AG04449 (cell line): Measurements from ENCODE around the gene MSANTD3.

Experiments used
- CTCF ChIA-PET: fragments of 350-600 bp; formaldehyde crosslinking; extraction: SDS; loops from one replicate; lab custom pipeline; 2021; ENCODE audit warnings: antibody characterized with exemption; lab: Yijun Ruan, JAX
- POLR2A ChIA-PET: fragments of 400-600, 350-600 bp; formaldehyde crosslinking; extraction: SDS; loops from one replicate; lab custom pipeline; 2020; ENCODE audit warnings: antibody characterized with exemption, inconsistent platforms; lab: Yijun Ruan, JAX
- DNase-seq: peaks from one replicate; pipeline ENCODE4 v3.0.0-alpha.2; 2010; ENCODE audit warnings: low read depth, low spot score
- H3K4me3 ChIP-seq: 2 replicates; pipeline ENCODE4 v1.5.1; 2011; ENCODE audit warnings: low read depth, mild to moderate bottlenecking, control low read depth, low read length
- TF ChIP-seq, protein P1 (sequence below): IDR thresholded peaks from one replicate; pipeline ENCODE4 v1.5.1; 2011; ENCODE audit warnings: mild to moderate bottlenecking, moderate library complexity, low read length, control low read depth, inconsistent platforms; ENCODE audit not compliant: insufficient read depth; ENCODE audit errors: missing control alignments

The MSANTD3 gene

DNA sequence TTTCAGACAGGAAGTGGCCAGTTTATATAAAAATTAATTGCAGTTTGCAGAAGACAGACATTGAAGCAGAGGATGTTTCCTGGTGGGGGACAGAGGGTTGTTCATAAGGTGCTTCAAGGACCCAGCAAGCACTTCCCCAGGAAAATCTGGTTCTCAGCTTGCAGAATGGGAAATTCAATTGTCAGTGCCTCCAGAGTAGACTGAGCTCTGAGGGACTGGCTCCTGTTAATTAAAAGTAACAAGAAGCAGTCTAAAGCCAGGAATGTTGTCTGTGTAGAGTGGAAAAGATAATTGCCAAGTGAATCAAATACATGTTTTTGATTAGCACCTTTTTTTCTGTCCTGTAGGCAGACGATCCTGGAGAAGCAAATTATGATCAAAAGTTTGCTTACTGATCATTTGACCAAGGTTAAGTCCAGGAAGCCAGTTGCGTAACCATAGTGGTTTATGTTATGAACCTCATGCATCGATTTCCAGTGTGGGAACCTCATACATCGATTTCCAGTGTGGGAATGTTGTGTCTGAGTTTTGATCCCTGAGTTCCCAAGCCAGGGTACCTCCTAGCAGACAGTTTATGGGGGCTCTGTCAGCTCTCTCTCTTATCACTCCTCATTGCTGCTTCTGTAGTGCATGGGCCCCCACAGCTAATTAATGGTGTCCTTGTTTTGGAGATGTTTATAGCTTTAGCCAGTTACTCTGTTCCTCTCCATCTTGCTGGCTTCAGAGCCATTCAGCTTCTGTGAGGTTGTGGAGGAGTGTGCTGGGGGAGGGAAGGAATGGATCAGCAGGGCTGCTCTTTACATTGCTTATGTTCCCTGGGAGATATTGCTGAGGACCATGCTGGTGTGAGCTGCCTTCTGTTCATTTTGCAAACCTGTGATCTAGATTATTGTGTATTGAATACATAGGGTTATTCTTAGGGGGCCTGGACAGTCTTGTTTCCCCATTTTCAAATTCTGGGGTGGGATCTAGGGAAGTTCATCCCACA is 17.1 kb downstream of the MSANTD3 start:
- H3K4me3 ChIP-seq, result no peak overlapping the region
- CTCF ChIA-PET, result interaction anchor here (1.1 to 3.6 kb wide), 4 partner anchors 8 to 153 kb away, joined by 3 to 14 read pairs (median 4); no protein-coding TSS in a partner anchor
- TF ChIP-seq, protein P1, sequence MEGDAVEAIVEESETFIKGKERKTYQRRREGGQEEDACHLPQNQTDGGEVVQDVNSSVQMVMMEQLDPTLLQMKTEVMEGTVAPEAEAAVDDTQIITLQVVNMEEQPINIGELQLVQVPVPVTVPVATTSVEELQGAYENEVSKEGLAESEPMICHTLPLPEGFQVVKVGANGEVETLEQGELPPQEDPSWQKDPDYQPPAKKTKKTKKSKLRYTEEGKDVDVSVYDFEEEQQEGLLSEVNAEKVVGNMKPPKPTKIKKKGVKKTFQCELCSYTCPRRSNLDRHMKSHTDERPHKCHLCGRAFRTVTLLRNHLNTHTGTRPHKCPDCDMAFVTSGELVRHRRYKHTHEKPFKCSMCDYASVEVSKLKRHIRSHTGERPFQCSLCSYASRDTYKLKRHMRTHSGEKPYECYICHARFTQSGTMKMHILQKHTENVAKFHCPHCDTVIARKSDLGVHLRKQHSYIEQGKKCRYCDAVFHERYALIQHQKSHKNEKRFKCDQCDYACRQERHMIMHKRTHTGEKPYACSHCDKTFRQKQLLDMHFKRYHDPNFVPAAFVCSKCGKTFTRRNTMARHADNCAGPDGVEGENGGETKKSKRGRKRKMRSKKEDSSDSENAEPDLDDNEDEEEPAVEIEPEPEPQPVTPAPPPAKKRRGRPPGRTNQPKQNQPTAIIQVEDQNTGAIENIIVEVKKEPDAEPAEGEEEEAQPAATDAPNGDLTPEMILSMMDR, result no peak
- POLR2A ChIA-PET, result no interaction called here
- DNase-seq, result no peak

DNA sequence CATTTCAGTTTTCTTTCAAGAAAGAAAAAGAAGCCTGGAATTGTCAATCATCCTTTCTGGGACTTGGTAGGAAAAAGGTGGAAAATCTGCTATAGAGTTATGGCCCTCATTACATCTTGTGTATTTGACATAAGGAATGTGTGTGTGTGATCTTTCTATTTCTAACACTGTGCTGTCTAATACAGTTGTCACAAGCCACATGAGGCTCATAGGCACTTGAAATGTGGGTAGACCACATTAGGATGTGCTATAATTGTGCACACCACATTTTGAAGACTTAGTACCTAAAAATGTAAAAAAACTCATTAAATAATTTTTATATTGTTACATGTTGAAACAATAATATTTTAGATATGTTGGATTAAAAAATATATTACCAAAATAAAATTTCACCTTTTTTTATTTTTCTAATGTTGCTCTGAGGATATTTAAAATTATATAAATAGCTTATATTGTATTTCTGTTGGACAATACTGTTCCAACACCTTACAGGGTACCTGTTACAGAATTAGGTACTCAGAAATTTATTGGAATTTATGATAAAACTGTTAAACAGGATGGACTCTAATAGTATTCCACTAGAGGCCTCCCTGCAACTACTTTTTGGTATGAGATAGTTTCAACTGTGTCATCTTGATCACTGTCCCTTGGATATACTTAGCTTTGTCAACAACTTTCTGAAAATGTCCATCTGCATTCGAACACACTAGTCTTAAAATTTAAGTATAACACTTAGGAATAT is 18.4 kb downstream of the MSANTD3 start:
- TF ChIP-seq, protein P1, result no peak
- DNase-seq, result no peak
- no peak overlapping the region for H3K4me3 ChIP-seq
- CTCF ChIA-PET, result interaction anchor here (0.9 to 3.0 kb wide), 7 partner anchors 8 to 150 kb away, joined by 3 to 25 read pairs (median 4); no protein-coding TSS in a partner anchor
- POLR2A ChIA-PET, result no interaction called here

GRCh38 chr9:100445903-100446549 is 19.1 kb downstream of the MSANTD3 start:
- no peak overlapping the region for H3K4me3 ChIP-seq
- DNase-seq, result no peak
- TF ChIP-seq, protein P1, result no peak
- POLR2A ChIA-PET, result no interaction called here
- CTCF ChIA-PET, result interaction anchor here (0.7 to 3.0 kb wide), 8 partner anchors 9 to 150 kb away, joined by 3 to 25 read pairs (median 4); no protein-coding TSS in a partner anchor

- POLR2A ChIA-PET, result no interaction called here
- DNase-seq, result no peak
- TF ChIP-seq, protein P1, result no peak
- H3K4me3 ChIP-seq, result no peak overlapping the region
- CTCF ChIA-PET, result interaction anchor here (1.4 to 3.0 kb wide), 2 partner anchors 10 to 154 kb away, joined by 6 to 25 read pairs; no protein-coding TSS in a partner anchor
Observed at GRCh38 chr9:100447041-100447440, 20.1 kb downstream of the MSANTD3 start.

DNA sequence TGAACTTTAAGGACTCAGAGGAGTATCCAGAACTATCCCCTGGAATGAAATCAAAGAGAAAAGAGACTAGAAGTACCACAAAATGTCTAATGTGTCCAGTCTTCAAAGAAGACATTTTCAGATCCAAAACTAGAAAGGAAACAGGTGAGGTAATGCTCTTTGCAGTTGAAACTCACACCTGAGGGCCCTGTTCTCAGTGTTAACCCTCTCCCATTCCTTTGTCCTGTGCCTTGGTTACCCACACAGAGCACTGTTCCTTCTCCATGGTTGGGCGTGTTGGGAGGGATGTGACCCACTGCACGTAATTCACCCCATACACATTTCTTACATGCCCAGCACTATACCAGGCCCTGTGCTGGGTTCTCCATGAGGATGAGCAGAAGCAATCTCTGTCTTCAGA is 21.3 kb downstream of the MSANTD3 start:
- H3K4me3 ChIP-seq, result no peak overlapping the region
- no peak for DNase-seq
- CTCF ChIA-PET, result interaction anchor here (1.5 kb wide), 1 partner anchor 11 kb away, joined by 9 read pairs; no protein-coding TSS in a partner anchor
- POLR2A ChIA-PET, result interaction anchor here (0.6 kb wide), 1 partner anchor 402 kb away, joined by 4 read pairs; no protein-coding TSS in a partner anchor
- TF ChIP-seq, protein P1, result no peak
